Measurements from ENCODE around the gene OTOGL.

DNA sequence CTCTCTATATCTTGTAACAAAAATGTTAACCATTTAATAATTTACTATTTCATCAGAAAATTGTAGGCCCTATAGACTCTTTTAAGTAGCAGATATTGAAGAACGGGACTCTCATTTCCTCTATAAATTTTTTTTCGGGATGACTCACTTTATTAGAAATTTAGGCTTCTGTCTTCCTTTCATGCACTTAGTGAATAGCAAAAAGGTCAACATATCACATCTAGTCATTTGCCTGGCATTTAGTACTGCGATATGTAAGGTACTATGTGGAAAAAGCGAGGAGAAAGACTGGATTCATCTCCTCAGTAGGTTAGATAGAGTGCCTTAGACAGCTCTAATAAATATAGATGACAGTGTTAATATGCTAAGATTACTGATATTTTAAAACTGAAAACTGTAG lies 178.4 kb downstream of the OTOGL start:
- TF ChIP-seq, protein P1, sequence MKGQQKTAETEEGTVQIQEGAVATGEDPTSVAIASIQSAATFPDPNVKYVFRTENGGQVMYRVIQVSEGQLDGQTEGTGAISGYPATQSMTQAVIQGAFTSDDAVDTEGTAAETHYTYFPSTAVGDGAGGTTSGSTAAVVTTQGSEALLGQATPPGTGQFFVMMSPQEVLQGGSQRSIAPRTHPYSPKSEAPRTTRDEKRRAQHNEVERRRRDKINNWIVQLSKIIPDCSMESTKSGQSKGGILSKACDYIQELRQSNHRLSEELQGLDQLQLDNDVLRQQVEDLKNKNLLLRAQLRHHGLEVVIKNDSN (IDR thresholded peaks at IDR 0.05), result no peak
- TF ChIP-seq RAD21 (IDR thresholded peaks at IDR 0.05; ENCODE audit: low read depth) (no peak), EP300 (IDR thresholded peaks at IDR 0.05; ENCODE audit: borderline replicate concordance) (no peak)
- TF ChIP-seq, protein P2, sequence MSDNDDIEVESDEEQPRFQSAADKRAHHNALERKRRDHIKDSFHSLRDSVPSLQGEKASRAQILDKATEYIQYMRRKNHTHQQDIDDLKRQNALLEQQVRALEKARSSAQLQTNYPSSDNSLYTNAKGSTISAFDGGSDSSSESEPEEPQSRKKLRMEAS (IDR thresholded peaks at IDR 0.05), result no peak
